Eye (tissue), 1 donor: ENCODE data around the gene INPP5F.
"Not testable (repeated sequence)": the region's sequence is repeated elsewhere in the genome, so short reads cannot be mapped to it uniquely, and the experiment has no call there.

Experiments
- DNase-seq: peaks from one replicate; pipeline ENCODE4 v3.0.0-alpha.2; 2015

Gene INPP5F

DNA sequence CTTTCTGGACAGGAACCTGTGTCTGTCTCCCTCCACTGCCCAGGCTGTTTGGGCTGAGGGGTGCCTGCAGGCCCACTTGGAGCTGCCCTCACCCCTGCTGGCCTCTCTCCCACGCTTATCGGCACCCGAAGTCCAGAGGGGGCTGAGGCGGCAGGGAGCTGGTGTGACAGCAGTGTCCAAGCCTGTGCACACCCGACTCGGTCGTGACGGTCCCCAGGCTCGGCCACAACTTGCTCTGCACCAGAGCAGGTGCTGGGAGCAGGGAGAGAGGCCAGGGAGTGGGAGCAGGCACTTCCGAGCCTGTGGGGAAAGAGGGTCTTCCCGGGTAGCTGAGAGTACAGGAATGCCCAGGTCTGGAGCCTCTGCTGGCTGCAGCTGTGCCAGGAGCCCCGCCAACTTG is 23.0 kb downstream of the INPP5F start:
- no peak for DNase-seq

DNA sequence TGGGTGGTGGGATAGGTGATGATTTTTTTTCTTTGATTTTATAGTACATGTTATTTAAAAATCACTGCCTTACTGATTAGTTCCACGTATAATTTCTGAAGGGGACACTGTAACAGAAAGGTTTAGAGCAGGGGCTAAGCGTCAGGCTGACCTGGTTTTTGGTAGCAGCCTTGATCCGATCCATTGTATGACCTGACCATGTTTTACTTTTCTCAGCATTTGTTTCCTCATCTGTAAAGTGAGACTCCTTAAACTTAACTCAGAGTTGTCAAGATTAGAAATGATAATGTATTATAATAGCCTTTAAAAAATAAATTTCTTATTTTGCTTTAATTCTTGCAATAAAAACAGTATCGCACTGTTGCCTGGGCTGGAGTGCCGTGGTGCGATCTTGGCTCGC is 23.6 kb downstream of the INPP5F start:
- DNase-seq = no peak

GRCh38 chr10:119750391-119751230 is 24.8 kb downstream of the INPP5F start:
- DNase-seq = peak; percentile 90

DNA sequence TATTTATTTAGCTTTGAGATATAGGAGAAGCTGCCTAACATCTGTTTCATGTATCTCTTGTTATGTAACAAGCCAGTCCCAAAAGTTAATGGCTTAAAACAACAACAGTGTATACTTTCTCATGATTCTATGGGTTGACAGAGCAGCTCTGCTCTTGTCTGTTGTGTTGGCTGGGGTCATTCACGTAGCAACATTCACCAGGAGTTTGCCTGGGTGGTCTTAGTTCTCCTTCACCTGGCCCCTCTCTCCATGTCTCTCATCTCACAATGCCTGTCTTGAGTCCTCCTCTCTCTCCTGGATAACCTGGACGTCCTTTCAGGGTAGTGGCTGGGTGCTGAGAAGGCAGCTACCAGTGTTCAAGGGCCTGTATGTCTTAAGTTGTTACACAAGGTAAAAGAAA is 27.5 kb downstream of the INPP5F start:
- no peak for DNase-seq

DNA sequence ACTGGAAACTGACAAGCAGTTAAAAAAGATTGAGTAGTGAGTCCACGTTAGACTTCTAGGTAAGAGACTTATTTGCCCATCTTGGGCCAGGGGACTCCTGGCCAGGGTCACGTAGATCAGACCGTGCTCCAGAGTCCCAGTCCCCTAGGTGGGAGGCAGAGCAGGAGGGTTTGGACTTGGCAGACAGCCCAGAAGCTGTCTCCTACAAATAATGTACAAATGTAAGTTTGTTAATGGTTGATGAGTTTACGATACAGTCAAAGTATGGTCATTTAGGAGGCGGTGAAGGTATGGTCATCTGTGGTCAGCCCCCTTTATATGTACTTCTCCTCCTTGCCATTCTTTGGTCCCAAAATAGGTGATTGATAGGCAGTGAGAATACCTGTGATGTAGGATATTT is 28.2 kb downstream of the INPP5F start:
- peak; percentile 30 for DNase-seq

GRCh38 chr10:119754936-119755335 is 29.1 kb downstream of the INPP5F start:
- peak; percentile 10 for DNase-seq

DNA sequence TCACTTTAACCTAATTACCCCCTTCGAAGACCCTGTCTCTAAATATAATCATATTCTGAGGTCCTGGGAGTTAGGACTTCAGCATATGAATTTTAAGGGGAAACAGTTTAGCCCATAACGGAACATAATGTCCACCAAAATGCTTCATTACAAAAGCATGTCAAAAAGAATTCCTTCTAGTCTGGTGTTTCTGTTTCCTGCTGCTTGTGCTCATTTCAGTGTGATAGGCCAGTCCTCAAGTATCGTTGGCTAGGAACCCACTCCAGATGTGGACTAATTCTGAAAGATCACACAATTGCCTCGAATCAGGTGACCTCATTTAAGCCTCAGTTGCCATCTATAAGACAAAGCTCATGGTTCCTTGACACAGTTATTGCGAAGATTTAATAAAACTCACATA is 29.6 kb downstream of the INPP5F start:
- DNase-seq = no peak

- no peak for DNase-seq
These were observed 32.8 kb downstream of the INPP5F start for GRCh38 chr10:119758448-119759195.

DNA sequence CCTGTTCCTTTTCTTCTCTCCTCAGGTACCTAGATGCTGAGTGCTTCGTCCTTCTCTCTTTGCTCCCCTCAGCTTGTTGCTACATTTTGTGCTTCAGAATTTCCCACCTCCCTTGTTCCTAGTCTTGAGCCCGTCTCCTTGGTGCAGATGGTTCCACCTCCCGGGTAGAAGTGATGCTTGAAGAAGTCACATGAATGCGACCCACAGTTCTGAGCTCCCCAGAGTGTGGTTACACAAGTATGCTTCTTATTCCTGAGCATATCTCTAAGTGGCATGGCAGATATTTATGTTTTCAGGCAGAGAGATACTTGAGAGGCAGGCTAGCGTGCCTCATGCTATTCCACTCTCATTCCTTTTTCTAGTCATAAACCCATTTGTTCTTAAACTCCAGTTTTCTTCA is 34.0 kb downstream of the INPP5F start:
- DNase-seq = no peak

DNA sequence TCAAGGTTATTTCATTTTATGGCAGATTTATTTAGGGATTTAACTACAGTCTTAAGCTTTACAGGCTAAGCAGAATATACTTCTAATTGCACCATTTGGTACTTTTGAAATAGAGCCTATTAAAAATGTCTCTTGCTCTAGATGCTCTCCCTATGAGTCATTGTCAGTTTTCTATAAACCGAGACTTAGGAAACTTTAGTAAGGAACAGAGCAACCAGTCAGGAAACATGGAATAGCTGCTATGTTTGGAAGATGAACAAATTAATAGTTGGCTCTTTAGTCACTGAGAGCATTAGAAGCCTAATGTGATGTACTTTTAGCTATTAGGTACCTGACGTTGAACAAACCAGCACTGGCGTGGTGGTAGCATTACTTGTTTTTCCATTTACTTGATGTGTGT is 35.3 kb downstream of the INPP5F start:
- no peak for DNase-seq

GRCh38 chr10:119762035-119762434 is 36.2 kb downstream of the INPP5F start:
- DNase-seq = no peak

DNA sequence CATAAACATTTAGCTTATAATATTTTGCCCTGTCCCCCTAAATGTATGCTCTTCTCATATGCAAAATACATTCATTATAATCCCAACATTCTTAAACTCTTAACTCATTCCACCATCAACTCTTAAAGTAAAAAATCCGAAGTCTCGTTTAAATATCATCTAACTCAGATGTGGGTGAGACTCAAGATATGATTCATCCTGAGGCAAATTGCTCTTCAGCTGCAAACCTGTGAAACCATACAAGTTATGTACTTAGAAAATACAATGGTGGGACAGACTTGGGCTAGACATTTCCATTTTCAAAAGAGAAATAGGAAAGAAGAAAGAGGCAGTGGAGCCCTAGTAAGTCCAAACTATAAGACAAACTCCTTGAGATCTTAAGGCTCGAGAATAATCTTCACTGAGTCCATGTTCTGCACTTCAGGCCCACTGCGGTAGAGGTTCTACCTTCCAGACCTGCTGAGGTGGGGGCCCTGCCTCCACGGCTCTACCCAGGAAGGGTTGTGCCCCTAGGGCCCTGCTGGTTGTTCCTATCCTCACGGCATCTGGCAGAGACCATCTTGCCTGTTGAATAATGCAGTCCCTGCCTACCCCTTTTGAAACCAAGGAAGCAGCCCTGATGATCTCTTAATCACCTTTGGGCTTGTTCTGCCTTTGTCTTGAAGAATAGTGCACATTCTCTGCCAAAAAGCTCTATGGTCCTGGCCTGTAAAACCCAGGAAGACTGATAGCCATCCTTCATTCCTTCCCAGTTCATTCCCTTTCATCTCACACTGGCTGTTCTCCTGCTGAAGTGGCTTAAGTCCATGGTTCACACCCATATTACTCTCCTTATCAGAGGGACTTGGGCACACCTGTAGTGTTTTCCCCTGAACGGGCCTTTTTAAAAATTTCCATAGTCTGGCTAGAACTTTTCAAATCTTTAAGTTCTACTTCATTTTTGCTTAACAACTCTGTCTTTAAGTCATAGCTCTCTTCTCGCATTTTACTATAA is 37.3 kb downstream of the INPP5F start:
- no peak for DNase-seq

DNA sequence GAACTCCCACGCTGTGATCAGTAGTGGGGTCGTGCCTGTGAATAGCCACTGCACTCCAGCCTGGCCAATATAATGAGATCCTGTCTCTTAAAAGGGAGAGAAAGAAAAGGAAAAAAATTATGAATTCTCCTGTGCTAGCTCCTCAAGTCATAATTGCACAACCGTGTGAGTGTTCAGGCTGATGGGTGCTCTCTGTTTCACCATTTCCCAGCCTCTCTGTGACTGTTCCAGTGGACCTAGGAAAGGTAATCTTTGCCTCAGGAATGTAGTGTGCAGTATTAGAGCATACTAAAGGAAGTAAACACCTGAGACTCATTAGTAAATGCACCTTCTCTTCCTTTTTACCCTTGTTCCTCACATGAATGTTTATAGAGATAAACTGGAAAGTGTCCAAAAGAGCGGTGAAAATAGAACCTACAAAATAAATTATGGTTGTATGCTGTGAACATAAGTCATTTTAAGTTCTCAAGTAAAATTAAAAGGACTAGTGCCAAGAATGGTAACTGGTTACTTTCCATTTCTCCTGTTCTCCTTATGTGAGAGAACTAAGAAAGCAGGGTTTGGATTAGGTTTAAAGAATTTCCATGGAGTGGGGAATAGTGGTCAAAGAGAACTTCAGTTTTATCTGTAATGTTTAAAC is 42.7 kb downstream of the INPP5F start:
- DNase-seq = no peak

DNA sequence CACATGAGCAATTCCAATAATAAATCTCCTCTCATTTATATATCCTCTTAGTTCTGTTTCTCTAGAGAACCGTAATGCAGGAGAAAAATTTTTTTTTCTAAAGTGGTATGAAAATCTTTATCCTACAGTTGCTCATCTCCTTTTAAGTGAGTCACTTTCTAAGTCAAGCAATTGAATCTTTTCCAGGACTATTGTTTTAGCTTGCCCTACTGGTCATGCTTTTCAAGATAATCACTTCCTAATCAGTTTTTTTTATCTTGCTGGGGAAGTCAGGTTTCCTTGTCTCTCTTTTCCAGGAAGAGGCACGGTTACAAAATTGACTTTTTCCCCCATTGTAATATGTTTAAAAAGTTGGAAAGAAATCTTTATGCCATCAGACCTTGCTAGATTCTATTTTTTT is 44.0 kb downstream of the INPP5F start:
- no peak for DNase-seq

- DNase-seq = no peak
These were observed 45.1 kb downstream of the INPP5F start for GRCh38 chr10:119770928-119771327.

- no peak for DNase-seq
These were observed 46.5 kb downstream of the INPP5F start for GRCh38 chr10:119772334-119772733.

GRCh38 chr10:119773041-119773440 is 47.2 kb downstream of the INPP5F start:
- DNase-seq = not testable (repeated sequence)

GRCh38 chr10:119775529-119775928 is 49.7 kb downstream of the INPP5F start:
- DNase-seq = no peak

DNA sequence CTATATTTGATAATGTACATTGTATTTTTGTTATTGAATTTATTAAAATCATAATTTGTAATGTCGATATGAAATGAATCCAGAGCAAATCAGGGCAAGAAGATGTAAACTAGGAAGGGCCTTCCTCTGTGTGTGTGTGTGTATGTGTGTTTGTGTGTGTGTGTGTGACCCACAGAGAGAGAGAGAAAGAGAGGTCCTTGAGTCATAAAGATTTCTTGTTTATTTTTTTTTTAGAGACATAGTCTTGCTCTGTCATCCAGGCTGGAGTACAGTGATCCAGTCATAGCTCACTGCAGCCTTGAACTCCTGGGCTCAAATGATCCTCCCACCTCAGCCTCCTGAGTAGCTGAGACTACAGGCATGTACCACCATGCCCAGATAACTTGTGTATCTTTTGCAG is 50.7 kb downstream of the INPP5F start:
- DNase-seq = no peak

- no peak for DNase-seq
These were observed 51.8 kb downstream of the INPP5F start for GRCh38 chr10:119777686-119778085.

DNA sequence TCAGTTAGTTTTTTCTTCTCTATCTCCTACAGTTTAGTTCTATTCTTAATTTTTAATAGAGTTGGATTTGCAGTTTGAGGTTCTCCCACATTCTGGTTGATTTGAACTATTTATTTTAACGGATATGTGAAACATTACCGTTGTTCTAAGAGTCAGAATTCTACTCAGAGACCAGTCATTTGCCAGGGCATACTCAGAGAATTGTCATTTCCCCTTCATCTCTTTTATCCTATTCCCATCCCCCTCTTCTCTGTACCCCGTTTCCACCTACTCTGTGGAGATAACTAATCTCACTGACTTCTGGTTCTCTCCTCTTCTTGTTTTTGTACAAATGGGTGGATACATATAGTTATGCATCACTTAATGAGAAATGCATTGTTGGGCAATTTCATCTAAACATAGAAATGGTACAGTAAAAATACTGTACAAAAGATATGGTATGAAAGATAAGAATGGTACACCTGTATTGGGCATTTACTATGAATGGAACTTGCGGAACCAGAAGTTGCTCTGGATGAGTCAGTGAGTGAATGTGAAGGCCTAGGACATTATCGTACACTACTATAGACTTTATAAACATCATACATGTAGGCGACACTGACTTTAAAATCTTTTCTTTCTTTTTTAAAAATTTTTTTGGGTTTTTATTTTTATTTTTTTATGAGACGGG is 53.1 kb downstream of the INPP5F start:
- no peak for DNase-seq
